Panc1 (cell line): ENCODE results near the gene FSTL4. TPM values are rescaled to one million over a fixed set of nuclear protein-coding genes. Genes with fewer than 3 reads are reported as not detected.

Source experiments
- ATAC-seq: fragments of 200-7000 bp; cut with Tn5 transposase; 2 replicates; pipeline ENCODE4 v1.9.1; 2020; ENCODE audit warnings: mild to moderate bottlenecking, moderate library complexity
- BruUV-seq: library from RNA; stranded (reverse); fragments of 400-500 nt; replicated peaks from 2 replicates; lab custom pipeline; 2021; lab: Mats Ljungman, UMichigan
- CTCF ChIA-PET: fragments of 300-600 bp; sonication (Branson Sonifier 250); formaldehyde crosslinking; loops from one replicate; lab custom pipeline; 2022; ENCODE audit warnings: antibody characterized with exemption; lab: Charles Lee
- POLR2A ChIA-PET: fragments of 300-600 bp; sonication (Branson Sonifier 250); formaldehyde crosslinking; loops from one replicate; lab custom pipeline; 2022; ENCODE audit warnings: antibody characterized with exemption; lab: Charles Lee
- DNase-seq: peaks from one replicate; pipeline ENCODE4 v3.0.0-alpha.2; 2010; ENCODE audit warnings: low read depth, low spot score
- H3K27ac ChIP-seq: 2 replicates; pipeline ENCODE4 v1.5.1; 2011; ENCODE audit warnings: mild to moderate bottlenecking, low read length, inconsistent platforms
- H3K27me3 ChIP-seq: fragments of 200-500 bp; sonication (Bioruptor generic); 2 replicates; pipeline ENCODE4 v1.6.0; 2014; ENCODE audit warnings: low read length, inconsistent platforms; ENCODE audit not compliant: control insufficient read depth, insufficient read depth
- H3K36me3 ChIP-seq: fragments of 200-500 bp; sonication (Bioruptor generic); 2 replicates; pipeline ENCODE4 v1.5.1; 2014; ENCODE audit warnings: inconsistent platforms, mild to moderate bottlenecking, low read length, moderate library complexity; ENCODE audit not compliant: control insufficient read depth, insufficient read depth
- H3K4me1 ChIP-seq: 2 replicates; pipeline ENCODE4 v1.5.1; 2011; ENCODE audit warnings: inconsistent platforms, mild to moderate bottlenecking, low read length, moderate library complexity; ENCODE audit not compliant: control insufficient read depth, insufficient read depth
- H3K4me3 ChIP-seq, 2 experiments: 2 replicates each; pipeline ENCODE4 v1.5.1; 2011 to 2012; ENCODE audit warnings: low read depth in 2 of 2, low read length in 2 of 2, mild to moderate bottlenecking in 2 of 2, inconsistent platforms in 1 of 2, moderate library complexity in 1 of 2
- H3K9me3 ChIP-seq: fragments of 200-500 bp; sonication (Bioruptor generic); 2 replicates; pipeline ENCODE4 v1.5.1; 2014; ENCODE audit warnings: low read depth, mild to moderate bottlenecking, inconsistent platforms, low read length, moderate library complexity; ENCODE audit not compliant: control insufficient read depth, insufficient read depth
- CTCF ChIP-seq: fragments of 450-650 bp; IDR thresholded peaks from 2 replicates; pipeline ENCODE4 v1.5.1; 2017; ENCODE audit warnings: mild to moderate bottlenecking
- POLR2AphosphoS5 ChIP-seq: IDR thresholded peaks from 2 replicates; pipeline ENCODE4 v1.6.1; 2012; ENCODE audit warnings: mild to moderate bottlenecking, low read depth, low read length, moderate library complexity
- REST ChIP-seq, 2 experiments: IDR thresholded peaks; 2 replicates each; pipeline ENCODE4 v1.6.1; 2011 to 2012; ENCODE audit warnings: low read depth in 2 of 2, control low read depth in 1 of 2, low read length in 1 of 2, mild to moderate bottlenecking in 1 of 2, moderate library complexity in 1 of 2; ENCODE audit not compliant: insufficient read depth in 1 of 2
- SIN3A ChIP-seq: IDR thresholded peaks from 2 replicates; pipeline ENCODE4 v1.6.1; 2012; ENCODE audit warnings: low read depth, mild to moderate bottlenecking, low read length, moderate library complexity, borderline replicate concordance; ENCODE audit not compliant: insufficient read depth
- TCF7L2 ChIP-seq: IDR thresholded peaks from 2 replicates; pipeline ENCODE4 v1.6.1; 2011; ENCODE audit warnings: mild to moderate bottlenecking, low read depth, low read length, inconsistent platforms
- in situ Hi-C: cut with HindIII; loops from 2 replicates; pipeline ENCODE4 v1.10.0; 2016; ENCODE audit warnings: low sequenced_read_pairs, low pct_unique_long_range_greater_than_20kb
- intact Hi-C: fragments of 100-400 bp; cut with micrococcal nuclease; formaldehyde crosslinking; loops from one replicate; pipeline ENCODE4 v1.10.0; 2022; ENCODE audit not compliant: unreplicated experiment
- total RNA-seq: library from RNA; stranded (reverse); gene quantifications from one replicate; pipeline ENCODE4 v1.2.1, GENCODE V29; 2021; ENCODE audit not compliant: unreplicated experiment

The FSTL4 gene
- total RNA-seq, 1 experiment from 2014 or later, result 0.18 TPM

GRCh38 chr5:133528841-133529240 is 83.5 kb downstream of the FSTL4 start:
- CTCF ChIA-PET, result no interaction called here
- intact Hi-C loops, result no loop called here
- H3K27me3 ChIP-seq, result no peaks in the 10 kb centered on the region; the same call in none of the 2 replicates
- ATAC-seq (no peak), DNase-seq (no peak)
- H3K4me3 ChIP-seq, result no peak overlapping the region
- POLR2A ChIA-PET, result no interaction called here
- BruUV-seq, result no TSS peak
- no peak overlapping the region for H3K27ac ChIP-seq
- in situ Hi-C loops, result no loop called here
- H3K4me1 ChIP-seq, result no peaks in the 10 kb centered on the region
- H3K9me3 ChIP-seq, result no peaks in the 10 kb centered on the region
- no peaks in the 10 kb centered on the region for H3K36me3 ChIP-seq
- TF ChIP-seq CTCF, result no peak
- no peak for TF ChIP-seq SIN3A
- no peak for TF ChIP-seq POLR2AphosphoS5
- no peak for TF ChIP-seq REST (IDR thresholded peaks at IDR 0.05; ENCODE audit: insufficient read depth in 1 of 2, low read depth in 2 of 2, low read length in 1 of 2)
- no peak for TF ChIP-seq TCF7L2

- H3K4me1 ChIP-seq, result no peaks in the 10 kb centered on the region
- CTCF ChIA-PET, result no interaction called here
Measured at GRCh38 chr5:133527311-133527710, 85.0 kb downstream of the FSTL4 start.

More at GRCh38 chr5:133527311-133527710, 85.0 kb downstream of the FSTL4 start:
- no peak overlapping the region for H3K4me3 ChIP-seq
- no peaks in the 10 kb centered on the region for H3K9me3 ChIP-seq
- no TSS peak for BruUV-seq
- no peak overlapping the region for H3K27ac ChIP-seq
- H3K36me3 ChIP-seq, result no peaks in the 10 kb centered on the region
- intact Hi-C loops (no loop called here), in situ Hi-C loops (no loop called here)
- DNase-seq (no peak), ATAC-seq (no peak)
- no peak for TF ChIP-seq CTCF
- no peak for TF ChIP-seq REST (IDR thresholded peaks at IDR 0.05; ENCODE audit: insufficient read depth in 1 of 2, low read depth in 2 of 2, low read length in 1 of 2)
- TF ChIP-seq SIN3A, result no peak
- no peak for TF ChIP-seq TCF7L2
- no peak for TF ChIP-seq POLR2AphosphoS5
- POLR2A ChIA-PET, result interaction anchor here (0.6 kb wide), 1 partner anchor 19 kb away, joined by 4 read pairs; no protein-coding TSS in a partner anchor
- peaks cover 9% of the 10 kb centered on the region for H3K27me3 ChIP-seq
